AG09319 (cell line): ENCODE data around the gene TMEM120A.

Source experiments
- DNase-seq: peaks from one replicate; pipeline ENCODE4 v3.0.0-alpha.2; 2010; ENCODE audit warnings: low read depth; ENCODE audit errors: extremely low read depth
- CTCF ChIP-seq: IDR thresholded peaks from 2 replicates; pipeline ENCODE4 v1.5.1; 2011; ENCODE audit warnings: low read depth, mild to moderate bottlenecking, inconsistent platforms, low read length, moderate library complexity

The TMEM120A gene

GRCh38 chr7:75937958-75938786 lies 56.2 kb downstream of the TMEM120A start:
- TF ChIP-seq CTCF: no peak
- DNase-seq: peak; percentile 95
